Measurements from ENCODE around the gene FGD3. TPM values are rescaled to one million over a fixed set of nuclear protein-coding genes. Genes with fewer than 3 reads are reported as not detected.

Gene FGD3
- total and polyA plus RNA-seq, 9 of the 15 experiments (the other 6 are each of a cell fraction or from before 2014, with no cell fraction given), result 0.07 to 1.3 (median 0.29) TPM

- TF ChIP-seq ZMIZ1 (IDR thresholded peaks at IDR 0.05; ENCODE audit: low read depth in 2 of 2, low read length in 2 of 2) (no peak), SIN3B (IDR thresholded peaks at IDR 0.05; ENCODE audit: low read depth) (no peak), MAFK (IDR thresholded peaks at IDR 0.05; ENCODE audit: low read length) (no peak), NFIC (IDR thresholded peaks at IDR 0.05) (no peak), MEF2A (IDR thresholded peaks at IDR 0.05; ENCODE audit: control insufficient read depth, low read depth, low read length) (no peak), CAMTA2 (CRISPR knock-in tag; conservative IDR thresholded peaks at IDR 0.05) (no peak), TSHZ1 (CRISPR knock-in tag; IDR thresholded peaks at IDR 0.05) (no peak)
These were observed 86.2 kb downstream of the FGD3 start (continued) for GRCh38 chr9:93033531-93033930.

All from K562 (cell line).